Epithelial cell of esophagus (primary cell): Measurements from ENCODE around the gene NUCB2.
"Not testable (repeated sequence)": the region's sequence is repeated elsewhere in the genome, so short reads cannot be mapped to it uniquely, and the experiment has no call there.

Experiments
- DNase-seq: peaks from one replicate; pipeline ENCODE4 v3.0.0; 2010; ENCODE audit warnings: low read depth
- H3K4me3 ChIP-seq: 2 replicates; pipeline ENCODE4 v1.5.1; 2011; ENCODE audit warnings: mild to moderate bottlenecking, low read length, control low read depth
- CTCF ChIP-seq: IDR thresholded peaks from 2 replicates; pipeline ENCODE4 v1.5.1; 2011; ENCODE audit warnings: low read depth, mild to moderate bottlenecking, low read length, control low read depth, inconsistent platforms; ENCODE audit not compliant: insufficient read depth; ENCODE audit errors: missing control alignments

Gene NUCB2

GRCh38 chr11:17258670-17259069 is 17.9 kb upstream of the NUCB2 start:
- no peak for DNase-seq
- H3K4me3 ChIP-seq: no peak overlapping the region
- no peak for TF ChIP-seq CTCF

GRCh38 chr11:17259519-17259918 is 17.0 kb upstream of the NUCB2 start:
- H3K4me3 ChIP-seq: no peak overlapping the region
- DNase-seq: peak; percentile 80
- TF ChIP-seq CTCF: no peak

- no peak overlapping the region for H3K4me3 ChIP-seq
- no peak for TF ChIP-seq CTCF
- peak; percentile 37 for DNase-seq
These were observed 16.5 kb upstream of the NUCB2 start for GRCh38 chr11:17260020-17260419.

DNA sequence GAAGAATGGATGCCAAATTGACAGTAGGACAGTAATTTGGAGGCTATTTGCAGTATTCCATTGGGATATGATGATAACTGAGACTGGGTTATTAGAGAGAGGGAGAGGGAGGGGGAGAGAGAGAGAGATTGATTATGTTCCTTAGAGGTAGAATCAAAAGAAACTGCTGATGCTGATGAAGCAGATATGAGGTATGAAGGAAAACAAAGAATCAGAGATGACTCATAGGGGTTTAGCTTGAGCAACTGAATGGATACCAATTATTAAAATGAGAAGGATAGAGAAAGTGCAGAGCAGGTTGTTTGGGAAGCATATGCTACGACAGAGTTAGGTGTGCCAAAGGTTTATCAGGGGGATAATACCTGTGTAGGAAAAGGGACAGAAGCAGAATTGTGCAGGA is 12.8 kb upstream of the NUCB2 start:
- H3K4me3 ChIP-seq: no peak overlapping the region
- peak; percentile 82 for DNase-seq
- TF ChIP-seq CTCF: no peak

- TF ChIP-seq CTCF: no peak
- DNase-seq: no peak
- H3K4me3 ChIP-seq: no peak overlapping the region
These were observed 9.8 kb upstream of the NUCB2 start for GRCh38 chr11:17266781-17267180.

DNA sequence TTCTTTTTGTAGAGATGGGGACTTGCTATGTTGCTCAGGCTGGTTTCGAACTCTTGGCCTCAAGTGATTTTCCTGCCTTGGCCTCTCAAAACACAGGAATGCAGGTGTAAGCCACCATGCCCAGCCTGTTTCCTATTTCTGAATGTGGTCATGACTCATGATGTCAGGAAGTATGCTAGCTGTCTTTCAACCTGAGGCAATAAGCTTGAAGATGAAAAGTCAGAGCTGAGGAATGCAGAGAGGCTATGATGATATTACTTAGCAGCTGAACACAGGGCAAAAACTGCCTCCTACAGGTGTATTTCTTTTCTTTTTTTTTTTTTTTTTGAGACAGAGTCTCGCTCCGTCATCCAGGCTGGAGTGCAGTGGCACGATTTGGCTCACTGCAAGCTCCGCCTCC is 9.0 kb upstream of the NUCB2 start:
- H3K4me3 ChIP-seq: no peak overlapping the region
- peak; percentile 99 for DNase-seq
- peak; percentile 30 for TF ChIP-seq CTCF

DNA sequence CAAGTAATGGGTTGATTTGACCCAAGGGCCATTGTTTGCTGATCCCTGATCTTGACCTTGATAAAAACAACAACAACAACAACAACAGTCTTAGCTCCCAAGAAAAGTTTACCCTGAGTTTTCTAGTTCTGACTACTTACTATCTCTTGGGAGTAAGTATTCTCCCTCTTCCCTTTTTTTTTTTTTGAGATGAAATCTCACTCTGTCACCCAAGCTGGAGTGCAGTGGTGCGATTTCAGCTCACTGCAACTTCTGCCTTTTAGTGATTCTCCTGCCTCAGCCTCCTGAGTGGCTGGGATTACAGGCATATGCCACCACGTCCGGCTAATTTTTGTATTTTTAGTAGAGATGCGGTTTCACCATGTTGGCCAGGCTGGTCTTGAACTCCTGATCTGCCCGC is 8.0 kb upstream of the NUCB2 start:
- not testable (repeated sequence) for H3K4me3 ChIP-seq, DNase-seq

- TF ChIP-seq CTCF: no peak
- DNase-seq: no peak
- H3K4me3 ChIP-seq: no peak overlapping the region
These were observed 7.6 kb upstream of the NUCB2 start for GRCh38 chr11:17268902-17269301.
